ENCODE measurements around the gene ZMYND11. TPM values are rescaled to one million over a fixed set of nuclear protein-coding genes. Genes with fewer than 3 reads are reported as not detected.
A peak's percentile ranks its signal among the peaks of the same experiment; 100 is the strongest.

Gene ZMYND11
- total RNA-seq, 1 experiment from 2014 or later, result 37.5 TPM

- no peak for TF ChIP-seq REST (IDR thresholded peaks at IDR 0.05; ENCODE audit: insufficient read depth in 1 of 2, low read depth in 2 of 2, low read length in 1 of 2)
- no peak for TF ChIP-seq POLR2AphosphoS5 (IDR thresholded peaks at IDR 0.05; ENCODE audit: low read depth, low read length)
- no peak for TF ChIP-seq CTCF (IDR thresholded peaks at IDR 0.05)
- no peak for TF ChIP-seq SIN3A (IDR thresholded peaks at IDR 0.05; ENCODE audit: borderline replicate concordance, insufficient read depth, low read depth, low read length)
- TF ChIP-seq TCF7L2 (IDR thresholded peaks at IDR 0.05; ENCODE audit: low read depth, low read length), result no peak
- ATAC-seq (no peak), DNase-seq (ENCODE audit: low read depth, low spot score) (no peak)
- in situ Hi-C loops (cut with HindIII; ENCODE audit: low pct_unique_long_range_greater_than_20kb, low sequenced_read_pairs) (no loop called here), intact Hi-C loops (cut with micrococcal nuclease; ENCODE audit: unreplicated experiment) (no loop called here)
- no TSS peak for BruUV-seq (replicated peaks)
- Histone ChIP-seq H3K36me3 (ENCODE audit: control insufficient read depth, insufficient read depth, low read length) (no peaks in the 10 kb centered on the region; the same call in 1 of the 2 replicates), H3K9me3 (ENCODE audit: control insufficient read depth, insufficient read depth, low read depth, low read length) (no peaks in the 10 kb centered on the region), H3K4me1 (ENCODE audit: control insufficient read depth, insufficient read depth, low read length) (no peaks in the 10 kb centered on the region), H3K27me3 (ENCODE audit: control insufficient read depth, insufficient read depth, low read length) (no peaks in the 10 kb centered on the region), H3K4me3 (ENCODE audit: low read depth in 2 of 2, low read length in 2 of 2) (no peak overlapping the region), H3K27ac (ENCODE audit: low read length) (no peak overlapping the region)
- CTCF ChIA-PET, result no interaction called here
- POLR2A ChIA-PET, result no interaction called here
Measured at GRCh38 chr10:235915-236314, 100.7 kb downstream of the ZMYND11 start.

- ATAC-seq (no peak), DNase-seq (ENCODE audit: low read depth, low spot score) (peak; percentile 7)
- H3K4me1 ChIP-seq (ENCODE audit: control insufficient read depth, insufficient read depth, low read length), result no peaks in the 10 kb centered on the region
- no peak overlapping the region for H3K4me3 ChIP-seq (ENCODE audit: low read depth in 2 of 2, low read length in 2 of 2)
- in situ Hi-C loops (cut with HindIII; ENCODE audit: low pct_unique_long_range_greater_than_20kb, low sequenced_read_pairs), result no loop called here
- no peak overlapping the region for H3K27ac ChIP-seq (ENCODE audit: low read length)
- POLR2A ChIA-PET, result no interaction called here
- no peaks in the 10 kb centered on the region for H3K27me3 ChIP-seq (ENCODE audit: control insufficient read depth, insufficient read depth, low read length)
- TF ChIP-seq SIN3A (IDR thresholded peaks at IDR 0.05; ENCODE audit: borderline replicate concordance, insufficient read depth, low read depth, low read length) (no peak), CTCF (IDR thresholded peaks at IDR 0.05) (no peak; the same call in 1 of the 2 replicates), POLR2AphosphoS5 (IDR thresholded peaks at IDR 0.05; ENCODE audit: low read depth, low read length) (no peak), REST (IDR thresholded peaks at IDR 0.05; ENCODE audit: insufficient read depth in 1 of 2, low read depth in 2 of 2, low read length in 1 of 2) (no peak), TCF7L2 (IDR thresholded peaks at IDR 0.05; ENCODE audit: low read depth, low read length) (no peak)
- H3K36me3 ChIP-seq (ENCODE audit: control insufficient read depth, insufficient read depth, low read length), result peaks cover 2% of the 10 kb centered on the region; the same call in 1 of the 2 replicates
- BruUV-seq (replicated peaks), result no TSS peak
- CTCF ChIA-PET, result no interaction called here
- H3K9me3 ChIP-seq (ENCODE audit: control insufficient read depth, insufficient read depth, low read depth, low read length), result no peaks in the 10 kb centered on the region
- intact Hi-C loops (cut with micrococcal nuclease; ENCODE audit: unreplicated experiment), result no loop called here
Measured at GRCh38 chr10:239109-239508, 103.9 kb downstream of the ZMYND11 start.

All from Panc1 (cell line).